ENCODE measurements around the gene RBMS1. TPM values are rescaled to one million over a fixed set of nuclear protein-coding genes. Genes with fewer than 3 reads are reported as not detected.
A peak's percentile ranks its signal among the peaks of the same experiment; 100 is the strongest.

Gene RBMS1
- total RNA-seq, 5 donors from 2014 or later (not counting 1 experiment from before 2014, with no cell fraction given), result 94.2 to 137 (median 105) TPM

DNA sequence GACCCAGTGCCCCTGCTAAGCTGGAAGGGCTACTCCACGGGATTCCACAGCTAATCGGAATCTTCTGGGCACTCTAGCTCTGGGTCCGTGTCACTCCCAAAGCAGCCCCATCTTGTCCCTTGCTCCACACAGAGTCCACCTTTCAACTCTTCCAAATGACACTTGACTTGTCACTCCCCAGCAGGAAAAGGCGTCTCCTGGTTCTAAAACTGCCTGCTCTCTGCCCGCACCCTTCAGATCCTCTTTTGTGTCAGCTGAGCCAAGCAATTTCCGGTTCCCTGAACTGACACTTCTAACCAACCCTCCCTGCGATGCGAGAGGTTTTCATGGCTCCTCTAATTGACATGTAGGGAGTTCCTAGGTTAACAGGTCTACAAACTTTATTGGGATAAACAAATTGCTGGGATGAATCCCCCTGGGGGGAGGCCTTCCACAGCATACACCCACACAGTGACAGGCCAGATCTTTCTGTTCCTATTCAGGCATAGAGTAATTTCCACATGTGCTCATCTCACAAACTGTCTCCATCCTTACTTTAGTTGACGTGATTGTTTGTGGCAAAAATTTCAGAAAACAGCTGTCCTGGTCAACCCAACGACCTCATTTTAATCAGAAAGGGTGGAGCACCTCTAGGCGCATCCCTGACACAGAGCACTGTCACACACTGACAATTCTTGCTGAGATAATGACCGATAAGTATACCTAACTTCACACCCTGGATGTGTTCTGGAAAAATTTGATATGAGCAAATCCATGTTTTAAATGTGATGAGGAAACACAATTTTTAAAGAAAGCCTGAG lies 104.9 kb downstream of the RBMS1 start:
- ATAC-seq (replicated peaks in 1 of 4), result peak; percentile 57 to 87 (median 82)
- Histone ChIP-seq H3K27ac (ENCODE audit: low read length) (peak overlapping the region; percentile 11), H3K4me3 (ENCODE audit: control insufficient read depth in 1 of 2, extremely low read depth in 1 of 2, low read length in 1 of 2) (no peak overlapping the region), H3K9me3 (no peaks in the 10 kb centered on the region), H3K4me1 (ENCODE audit: control insufficient read depth in 1 of 2, extremely low read depth in 1 of 2, insufficient read depth in 2 of 2, low read length in 2 of 2) (peaks cover 55 to 79% of the 10 kb centered on the region in 2 experiments), H3K27me3 (replicated peaks in 1 of 2; ENCODE audit: control insufficient read depth in 2 of 2, extremely low read depth in 1 of 2, insufficient read depth in 2 of 2, low read length in 1 of 2) (no peaks in the 10 kb centered on the region), H3K36me3 (ENCODE audit: control insufficient read depth in 2 of 2, extremely low read depth in 1 of 2, insufficient read depth in 1 of 2, low read length in 1 of 2) (no peaks in the 10 kb centered on the region)
- Mint-ChIP-seq H3K4me3 (peak overlapping the region; percentile 59 to 75 (median 59)), H3K27me3 (no peaks in the 10 kb centered on the region), H3K9me3 (no peaks in the 10 kb centered on the region), H3K4me1 (peaks cover 91 to 93% (median 93%) of the 10 kb centered on the region in 3 donors), H3K27ac (peak overlapping the region; percentile 77 to 81), H3K36me3 (peaks cover 9% of the 10 kb centered on the region)
- peak in 29 of 35 experiments; percentile 14 to 63 (median 34) for DNase-seq
- CTCF ChIA-PET, result interaction anchor here in 1 of 2 donors (1.1 to 1.4 kb wide), 4 partner anchors 13 to 41 kb away, joined by 4 to 5 read pairs (median 4); no protein-coding TSS in a partner anchor
- POLR2A ChIA-PET, result interaction anchor here in 1 of 2 donors (0.5 kb wide), 1 partner anchor 930 kb away, joined by 3 read pairs; no protein-coding TSS in a partner anchor
- WGBS (ENCODE audit: insufficient coverage), result 62% methylated on average over 5 of the region's 12 CpGs

GRCh38 chr2:160387558-160388262 lies 105.9 kb downstream of the RBMS1 start:
- Mint-ChIP-seq H3K36me3 (peaks cover 9% of the 10 kb centered on the region), H3K4me1 (peaks cover 90 to 92% (median 91%) of the 10 kb centered on the region in 3 donors), H3K4me3 (peak overlapping the region in 2 of 3 donors; percentile 59 to 75), H3K27me3 (no peaks in the 10 kb centered on the region), H3K27ac (peak overlapping the region; percentile 40 to 81), H3K9me3 (no peaks in the 10 kb centered on the region)
- POLR2A ChIA-PET, result no interaction called here
- H3K4me1 ChIP-seq (ENCODE audit: control insufficient read depth in 1 of 2, extremely low read depth in 1 of 2, insufficient read depth in 2 of 2, low read length in 2 of 2), result peaks cover 52 to 72% of the 10 kb centered on the region in 2 experiments
- peaks cover 0 to 6% of the 10 kb centered on the region in 2 donors for H3K36me3 ChIP-seq (ENCODE audit: control insufficient read depth in 2 of 2, extremely low read depth in 1 of 2, insufficient read depth in 1 of 2, low read length in 1 of 2)
- 83% methylated on average over 2 of the region's 3 CpGs for WGBS (ENCODE audit: insufficient coverage)
- CTCF ChIA-PET, result interaction anchor here (0.6 to 1.4 kb wide), 6 partner anchors 12 to 108 kb away, joined by 3 to 6 read pairs (median 4); no protein-coding TSS in a partner anchor
- no peak overlapping the region for H3K4me3 ChIP-seq (ENCODE audit: control insufficient read depth in 1 of 2, extremely low read depth in 1 of 2, low read length in 1 of 2)
- no peak overlapping the region for H3K27ac ChIP-seq (ENCODE audit: low read length)
- no peaks in the 10 kb centered on the region for H3K9me3 ChIP-seq
- H3K27me3 ChIP-seq (replicated peaks in 1 of 2; ENCODE audit: control insufficient read depth in 2 of 2, extremely low read depth in 1 of 2, insufficient read depth in 2 of 2, low read length in 1 of 2), result no peaks in the 10 kb centered on the region
- DNase-seq, result no peak
- ATAC-seq (replicated peaks in 1 of 4), result peak in 2 of 4 experiments; percentile 44 to 56

- DNase-seq (no peak), ATAC-seq (replicated peaks in 1 of 4) (no peak)
- Mint-ChIP-seq H3K27ac (peak overlapping the region; percentile 35 to 67), H3K27me3 (no peaks in the 10 kb centered on the region), H3K36me3 (no peaks in the 10 kb centered on the region), H3K4me1 (peaks cover 91 to 96% (median 92%) of the 10 kb centered on the region in 3 donors), H3K9me3 (no peaks in the 10 kb centered on the region), H3K4me3 (no peak overlapping the region)
- H3K36me3 ChIP-seq (ENCODE audit: control insufficient read depth in 2 of 2, extremely low read depth in 1 of 2, insufficient read depth in 1 of 2, low read length in 1 of 2), result peaks cover 0 to 6% of the 10 kb centered on the region in 2 donors
- CTCF ChIA-PET, result interaction anchor here in 1 of 2 donors (1.0 kb wide), 1 partner anchor 44 kb away, joined by 4 read pairs; no protein-coding TSS in a partner anchor
- no peak overlapping the region for H3K27ac ChIP-seq (ENCODE audit: low read length)
- POLR2A ChIA-PET, result interaction anchor here in 1 of 2 donors (0.9 kb wide), 1 partner anchor 9 kb away, joined by 3 read pairs; no protein-coding TSS in a partner anchor
- WGBS (ENCODE audit: insufficient coverage), result 60% methylated on average over 1 of the region's 1 CpG
- H3K27me3 ChIP-seq (replicated peaks in 1 of 2; ENCODE audit: control insufficient read depth in 2 of 2, extremely low read depth in 1 of 2, insufficient read depth in 2 of 2, low read length in 1 of 2), result no peaks in the 10 kb centered on the region
- no peaks in the 10 kb centered on the region for H3K9me3 ChIP-seq
- no peak overlapping the region for H3K4me3 ChIP-seq (ENCODE audit: control insufficient read depth in 1 of 2, extremely low read depth in 1 of 2, low read length in 1 of 2)
- H3K4me1 ChIP-seq (ENCODE audit: control insufficient read depth in 1 of 2, extremely low read depth in 1 of 2, insufficient read depth in 2 of 2, low read length in 2 of 2), result peaks cover 62% of the 10 kb centered on the region in 2 experiments
Observed at GRCh38 chr2:160384791-160385190, 108.8 kb downstream of the RBMS1 start.

DNA sequence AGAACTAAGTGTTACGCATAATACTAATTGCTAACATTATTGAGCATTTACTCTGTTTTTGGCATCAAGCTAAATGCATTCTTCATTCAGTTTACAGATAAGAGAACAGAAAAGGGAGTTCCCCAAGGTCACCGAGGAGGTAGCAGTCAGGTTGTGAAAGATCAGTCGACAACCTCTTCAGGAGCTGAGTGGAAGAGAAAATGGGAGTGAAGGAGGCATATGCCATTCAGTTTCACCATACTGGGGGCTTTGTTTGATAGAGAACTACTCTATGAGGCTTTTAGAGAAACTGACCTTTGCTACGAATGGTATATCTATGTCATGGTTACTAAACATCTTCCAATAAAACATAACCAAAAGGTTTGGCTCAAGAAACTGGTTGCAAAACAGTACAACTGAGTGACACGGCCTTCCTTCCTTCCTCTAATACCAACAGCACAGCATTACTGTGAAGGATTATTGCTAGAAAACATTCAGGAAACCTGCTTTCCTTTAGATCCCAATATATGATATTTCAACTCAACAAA lies 112.1 kb downstream of the RBMS1 start:
- no peaks in the 10 kb centered on the region for H3K9me3 Mint-ChIP-seq
- Histone ChIP-seq H3K4me3 (ENCODE audit: control insufficient read depth in 1 of 2, extremely low read depth in 1 of 2, low read length in 1 of 2) (no peak overlapping the region), H3K9me3 (no peaks in the 10 kb centered on the region), H3K36me3 (ENCODE audit: control insufficient read depth in 2 of 2, extremely low read depth in 1 of 2, insufficient read depth in 1 of 2, low read length in 1 of 2) (peaks cover 0 to 6% of the 10 kb centered on the region in 2 donors), H3K27ac (ENCODE audit: low read length) (peak overlapping the region; percentile 3), H3K4me1 (ENCODE audit: control insufficient read depth in 1 of 2, extremely low read depth in 1 of 2, insufficient read depth in 2 of 2, low read length in 2 of 2) (peaks cover 46 to 50% of the 10 kb centered on the region in 2 experiments), H3K27me3 (replicated peaks in 1 of 2; ENCODE audit: control insufficient read depth in 2 of 2, extremely low read depth in 1 of 2, insufficient read depth in 2 of 2, low read length in 1 of 2) (no peaks in the 10 kb centered on the region)
- H3K4me3 Mint-ChIP-seq, result peak overlapping the region in 1 of 3 donors; percentile 6
- H3K4me1 Mint-ChIP-seq, result peaks cover 91 to 93% (median 92%) of the 10 kb centered on the region in 3 donors
- DNase-seq (peak in 1 of 35 experiments; percentile 36), ATAC-seq (replicated peaks in 1 of 4) (peak in 1 of 4 experiments; percentile 66)
- no peaks in the 10 kb centered on the region for H3K27me3 Mint-ChIP-seq
- H3K36me3 Mint-ChIP-seq, result no peaks in the 10 kb centered on the region
- CTCF ChIA-PET, result interaction anchor here (0.8 to 1.1 kb wide), 4 partner anchors 9 to 612 kb away, joined by 3 read pairs; no protein-coding TSS in a partner anchor
- WGBS (ENCODE audit: insufficient coverage), result 8% methylated on average over 2 of the region's 5 CpGs
- POLR2A ChIA-PET, result no interaction called here
- peak overlapping the region; percentile 9 to 70 for H3K27ac Mint-ChIP-seq

DNA sequence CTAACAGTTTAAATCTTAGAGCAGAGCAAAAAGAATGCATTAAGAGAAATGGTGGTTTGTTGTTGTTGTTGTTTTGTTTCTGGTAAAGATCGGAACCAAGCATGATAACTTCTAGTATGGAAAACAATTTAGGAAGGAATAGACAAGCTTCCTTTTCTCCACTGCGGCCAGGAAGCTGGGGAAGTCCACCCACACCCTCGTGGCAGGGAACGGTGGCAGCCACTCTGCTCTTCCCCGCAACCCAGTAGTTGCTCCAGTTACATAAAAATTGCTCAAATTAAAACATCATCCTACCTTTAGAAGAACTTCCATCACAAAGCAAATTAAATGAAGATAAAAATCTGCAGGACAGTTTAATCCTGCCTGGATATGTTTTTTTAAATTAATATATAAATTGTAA lies 113.0 kb downstream of the RBMS1 start:
- H3K9me3 Mint-ChIP-seq, result no peaks in the 10 kb centered on the region
- ATAC-seq (replicated peaks in 1 of 4), result no peak
- no peaks in the 10 kb centered on the region for H3K36me3 Mint-ChIP-seq
- Histone ChIP-seq H3K4me1 (ENCODE audit: control insufficient read depth in 1 of 2, extremely low read depth in 1 of 2, insufficient read depth in 2 of 2, low read length in 2 of 2) (peaks cover 44 to 55% of the 10 kb centered on the region in 2 experiments), H3K4me3 (ENCODE audit: control insufficient read depth in 1 of 2, extremely low read depth in 1 of 2, low read length in 1 of 2) (no peak overlapping the region), H3K27ac (ENCODE audit: low read length) (no peak overlapping the region), H3K36me3 (ENCODE audit: control insufficient read depth in 2 of 2, extremely low read depth in 1 of 2, insufficient read depth in 1 of 2, low read length in 1 of 2) (peaks cover 0 to 6% of the 10 kb centered on the region in 2 donors), H3K9me3 (no peaks in the 10 kb centered on the region), H3K27me3 (replicated peaks in 1 of 2; ENCODE audit: control insufficient read depth in 2 of 2, extremely low read depth in 1 of 2, insufficient read depth in 2 of 2, low read length in 1 of 2) (no peaks in the 10 kb centered on the region)
- peak overlapping the region; percentile 25 to 54 for H3K27ac Mint-ChIP-seq
- peak overlapping the region in 1 of 3 donors; percentile 73 for H3K4me3 Mint-ChIP-seq
- H3K27me3 Mint-ChIP-seq, result no peaks in the 10 kb centered on the region
- WGBS (ENCODE audit: insufficient coverage), result no CpG with 5 or more reads among the region's 5 CpGs
- ChIA-PET POLR2A (interaction anchor here in 1 of 2 donors (0.7 kb wide), 1 partner anchor 96 kb away, joined by 3 read pairs; no protein-coding TSS in a partner anchor), CTCF (interaction anchor here in 1 of 2 donors (0.8 to 1.1 kb wide), 2 partner anchors 10 to 613 kb away, joined by 3 read pairs; no protein-coding TSS in a partner anchor)
- H3K4me1 Mint-ChIP-seq, result peaks cover 91 to 94% (median 92%) of the 10 kb centered on the region in 3 donors
- no peak for DNase-seq

All from T-cell (primary cell).